Fibroblast of mammary gland (primary cell): Measurements from ENCODE around the gene GATD1.

Experiments
- DNase-seq: peaks from one replicate; pipeline ENCODE4 v3.0.0-alpha.2; 2010; ENCODE audit warnings: low read depth
- H3K4me3 ChIP-seq: 2 replicates; pipeline ENCODE4 v1.5.1; 2011; ENCODE audit warnings: low read depth, mild to moderate bottlenecking, low read length, moderate library complexity; ENCODE audit not compliant: control insufficient read depth
- TF ChIP-seq, protein P1 (sequence below): conservative IDR thresholded peaks from 2 replicates; pipeline ENCODE4 v1.5.1; 2011; ENCODE audit warnings: low read depth, low read length, inconsistent platforms; ENCODE audit not compliant: control insufficient read depth, insufficient read depth

The GATD1 gene

DNA sequence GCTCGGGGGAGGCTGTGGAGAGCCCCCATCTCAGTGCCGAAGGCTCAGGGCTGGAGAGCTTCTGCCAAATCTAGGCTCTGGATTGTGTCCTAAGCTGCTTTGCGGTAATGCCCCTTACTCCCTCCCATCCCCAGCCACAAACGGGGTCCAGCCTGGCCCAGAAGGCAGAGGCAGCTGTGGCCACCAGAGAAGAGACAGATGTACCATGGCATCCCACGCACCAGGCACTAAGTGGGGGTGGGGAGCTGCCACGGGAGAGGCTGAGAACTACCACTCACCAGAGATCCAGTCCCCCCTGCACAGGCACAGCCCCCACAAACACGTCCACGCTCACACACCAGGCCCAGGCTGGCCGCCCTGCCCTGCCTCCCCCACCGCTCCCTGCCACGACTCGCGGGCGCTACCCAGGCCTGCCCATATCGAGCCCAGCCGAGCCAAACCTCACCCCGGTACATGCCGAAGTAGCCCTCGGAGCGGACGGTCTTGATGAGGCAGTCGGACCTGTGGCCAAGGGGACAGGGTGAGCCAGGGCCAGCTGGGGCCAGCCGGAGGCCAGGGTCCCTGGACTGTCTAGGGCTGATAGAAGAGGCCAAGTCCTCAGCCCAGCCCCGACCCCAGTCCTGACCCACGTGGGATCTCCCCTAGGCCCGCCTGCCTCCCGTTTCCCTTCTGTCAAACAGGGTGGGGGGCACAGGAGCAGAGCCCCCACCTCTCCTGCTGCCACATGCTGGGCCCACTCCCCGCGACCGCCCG lies 16.9 kb upstream of the GATD1 start:
- TF ChIP-seq, protein P1, sequence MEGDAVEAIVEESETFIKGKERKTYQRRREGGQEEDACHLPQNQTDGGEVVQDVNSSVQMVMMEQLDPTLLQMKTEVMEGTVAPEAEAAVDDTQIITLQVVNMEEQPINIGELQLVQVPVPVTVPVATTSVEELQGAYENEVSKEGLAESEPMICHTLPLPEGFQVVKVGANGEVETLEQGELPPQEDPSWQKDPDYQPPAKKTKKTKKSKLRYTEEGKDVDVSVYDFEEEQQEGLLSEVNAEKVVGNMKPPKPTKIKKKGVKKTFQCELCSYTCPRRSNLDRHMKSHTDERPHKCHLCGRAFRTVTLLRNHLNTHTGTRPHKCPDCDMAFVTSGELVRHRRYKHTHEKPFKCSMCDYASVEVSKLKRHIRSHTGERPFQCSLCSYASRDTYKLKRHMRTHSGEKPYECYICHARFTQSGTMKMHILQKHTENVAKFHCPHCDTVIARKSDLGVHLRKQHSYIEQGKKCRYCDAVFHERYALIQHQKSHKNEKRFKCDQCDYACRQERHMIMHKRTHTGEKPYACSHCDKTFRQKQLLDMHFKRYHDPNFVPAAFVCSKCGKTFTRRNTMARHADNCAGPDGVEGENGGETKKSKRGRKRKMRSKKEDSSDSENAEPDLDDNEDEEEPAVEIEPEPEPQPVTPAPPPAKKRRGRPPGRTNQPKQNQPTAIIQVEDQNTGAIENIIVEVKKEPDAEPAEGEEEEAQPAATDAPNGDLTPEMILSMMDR = no peak
- DNase-seq = no peak
- H3K4me3 ChIP-seq = no peak overlapping the region

DNA sequence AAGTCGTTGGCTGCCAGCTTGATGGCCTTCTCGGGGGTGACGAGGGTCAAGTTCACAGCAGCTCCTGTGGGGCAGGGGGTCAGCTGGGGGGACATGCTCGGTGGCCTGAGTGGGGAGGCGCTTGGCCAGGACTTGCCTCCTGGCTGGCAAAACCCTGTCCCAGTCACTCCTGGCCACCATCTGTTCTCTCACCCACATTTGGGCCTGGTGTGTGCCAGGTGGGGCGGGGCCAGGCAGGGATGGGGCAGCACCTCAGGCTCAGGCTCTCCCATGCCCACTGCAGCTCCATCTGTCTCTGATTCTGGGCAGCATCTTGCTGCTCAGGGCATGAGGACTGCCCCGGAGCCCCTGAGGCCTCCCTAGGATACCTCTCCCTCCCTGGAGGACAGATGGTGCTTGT lies 16.3 kb upstream of the GATD1 start:
- no peak for DNase-seq
- no peak overlapping the region for H3K4me3 ChIP-seq
- TF ChIP-seq, protein P1 = no peak

- TF ChIP-seq, protein P1 = no peak
- no peak overlapping the region for H3K4me3 ChIP-seq
- DNase-seq = no peak
These were observed 15.6 kb upstream of the GATD1 start for GRCh38 chr11:792873-793272.

GRCh38 chr11:792535-792821 lies 15.2 kb upstream of the GATD1 start:
- H3K4me3 ChIP-seq = no peak overlapping the region
- DNase-seq = no peak
- TF ChIP-seq, protein P1 = no peak

DNA sequence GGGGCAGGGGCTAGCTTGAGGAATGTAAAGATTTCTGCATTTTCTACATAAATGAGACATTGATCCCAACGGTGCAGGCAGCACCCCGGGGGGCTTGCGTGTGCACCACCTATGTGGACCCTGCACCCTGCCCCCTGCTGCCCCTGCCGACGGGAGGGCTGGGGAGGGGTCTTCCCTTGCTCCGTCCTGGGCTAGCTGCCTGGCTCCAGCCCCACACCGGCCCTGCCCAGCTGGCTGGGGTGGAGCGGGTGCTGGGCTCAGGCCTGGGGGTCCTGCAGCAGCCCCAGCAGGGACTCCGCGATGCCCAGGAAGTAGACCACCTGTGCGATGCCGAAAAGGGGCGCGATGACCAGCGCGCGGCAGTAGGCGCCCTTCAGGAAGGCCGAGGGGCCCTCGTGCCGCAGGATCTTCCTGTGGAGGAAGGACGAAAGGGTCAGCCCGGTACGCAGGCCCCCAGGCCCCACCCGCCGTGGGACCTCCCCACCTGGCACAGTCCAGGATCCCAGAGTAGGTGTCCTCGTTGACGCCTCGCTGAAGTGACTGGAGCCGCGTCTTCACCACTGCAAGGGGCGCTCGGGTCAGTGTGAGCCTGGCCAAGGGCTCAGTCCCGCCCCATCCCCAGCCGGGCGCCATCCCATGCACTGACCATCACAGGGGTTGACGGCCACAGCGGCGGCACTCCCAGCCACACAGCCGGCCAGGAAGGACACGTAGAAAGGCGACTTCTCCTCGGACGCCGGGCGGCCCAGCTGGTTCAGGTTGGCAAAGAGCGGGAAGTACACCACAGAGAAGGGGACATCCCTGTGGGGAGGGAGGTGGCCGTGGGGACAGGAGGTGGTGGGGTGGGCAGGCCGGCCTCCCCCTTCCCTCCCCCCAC lies 14.6 kb upstream of the GATD1 start:
- no peak for DNase-seq
- TF ChIP-seq, protein P1 = no peak
- H3K4me3 ChIP-seq = no peak overlapping the region

GRCh38 chr11:790721-791564 lies 13.7 kb upstream of the GATD1 start:
- DNase-seq = no peak
- TF ChIP-seq, protein P1 = no peak
- H3K4me3 ChIP-seq = no peak overlapping the region
